ENCODE measurements around the gene CALB2. TPM values are rescaled to one million over a fixed set of nuclear protein-coding genes. Genes with fewer than 3 reads are reported as not detected.

CALB2 gene
- total and polyA plus RNA-seq, 2 of the 8 experiments (the other 6 are each of a cell fraction or from before 2014, with no cell fraction given) = 1.9 to 2.6 TPM

DNA sequence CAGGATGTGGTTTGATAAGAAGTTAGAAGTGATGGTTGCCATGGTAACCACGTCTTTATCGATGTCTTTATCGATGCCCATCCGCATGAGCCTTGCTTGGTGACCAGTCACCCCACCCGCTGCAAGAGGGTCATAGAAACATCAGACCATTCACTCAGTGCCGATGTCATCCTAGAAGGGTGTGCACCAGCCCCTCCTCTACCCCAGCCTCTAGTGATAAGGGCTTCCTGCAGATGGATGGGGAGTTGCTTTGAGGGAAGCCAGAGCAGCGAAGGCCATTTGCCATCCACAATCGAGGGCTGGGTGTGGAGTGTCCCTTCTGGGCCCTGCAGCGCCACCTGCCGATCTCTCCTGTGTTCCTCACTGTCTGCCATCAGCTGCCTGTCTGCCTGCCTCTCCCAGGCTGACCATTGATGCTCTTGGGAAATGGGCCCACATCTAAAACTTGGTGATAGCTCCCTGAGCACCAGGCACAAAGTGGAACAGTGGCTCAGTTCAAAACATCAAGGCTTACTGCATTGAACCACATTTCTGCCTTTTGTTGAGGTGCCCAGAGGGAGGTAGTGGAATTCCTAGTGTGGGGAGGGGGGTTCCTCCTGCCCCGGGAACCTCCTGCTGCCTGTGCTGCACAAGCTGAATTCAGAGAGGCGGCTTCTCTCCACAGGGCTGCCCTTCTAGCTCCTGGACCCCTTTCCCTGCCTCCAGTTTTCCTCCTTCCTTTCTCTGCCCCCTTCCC, 8.9 kb downstream of the CALB2 start (continued):
- TF ChIP-seq, protein P1, sequence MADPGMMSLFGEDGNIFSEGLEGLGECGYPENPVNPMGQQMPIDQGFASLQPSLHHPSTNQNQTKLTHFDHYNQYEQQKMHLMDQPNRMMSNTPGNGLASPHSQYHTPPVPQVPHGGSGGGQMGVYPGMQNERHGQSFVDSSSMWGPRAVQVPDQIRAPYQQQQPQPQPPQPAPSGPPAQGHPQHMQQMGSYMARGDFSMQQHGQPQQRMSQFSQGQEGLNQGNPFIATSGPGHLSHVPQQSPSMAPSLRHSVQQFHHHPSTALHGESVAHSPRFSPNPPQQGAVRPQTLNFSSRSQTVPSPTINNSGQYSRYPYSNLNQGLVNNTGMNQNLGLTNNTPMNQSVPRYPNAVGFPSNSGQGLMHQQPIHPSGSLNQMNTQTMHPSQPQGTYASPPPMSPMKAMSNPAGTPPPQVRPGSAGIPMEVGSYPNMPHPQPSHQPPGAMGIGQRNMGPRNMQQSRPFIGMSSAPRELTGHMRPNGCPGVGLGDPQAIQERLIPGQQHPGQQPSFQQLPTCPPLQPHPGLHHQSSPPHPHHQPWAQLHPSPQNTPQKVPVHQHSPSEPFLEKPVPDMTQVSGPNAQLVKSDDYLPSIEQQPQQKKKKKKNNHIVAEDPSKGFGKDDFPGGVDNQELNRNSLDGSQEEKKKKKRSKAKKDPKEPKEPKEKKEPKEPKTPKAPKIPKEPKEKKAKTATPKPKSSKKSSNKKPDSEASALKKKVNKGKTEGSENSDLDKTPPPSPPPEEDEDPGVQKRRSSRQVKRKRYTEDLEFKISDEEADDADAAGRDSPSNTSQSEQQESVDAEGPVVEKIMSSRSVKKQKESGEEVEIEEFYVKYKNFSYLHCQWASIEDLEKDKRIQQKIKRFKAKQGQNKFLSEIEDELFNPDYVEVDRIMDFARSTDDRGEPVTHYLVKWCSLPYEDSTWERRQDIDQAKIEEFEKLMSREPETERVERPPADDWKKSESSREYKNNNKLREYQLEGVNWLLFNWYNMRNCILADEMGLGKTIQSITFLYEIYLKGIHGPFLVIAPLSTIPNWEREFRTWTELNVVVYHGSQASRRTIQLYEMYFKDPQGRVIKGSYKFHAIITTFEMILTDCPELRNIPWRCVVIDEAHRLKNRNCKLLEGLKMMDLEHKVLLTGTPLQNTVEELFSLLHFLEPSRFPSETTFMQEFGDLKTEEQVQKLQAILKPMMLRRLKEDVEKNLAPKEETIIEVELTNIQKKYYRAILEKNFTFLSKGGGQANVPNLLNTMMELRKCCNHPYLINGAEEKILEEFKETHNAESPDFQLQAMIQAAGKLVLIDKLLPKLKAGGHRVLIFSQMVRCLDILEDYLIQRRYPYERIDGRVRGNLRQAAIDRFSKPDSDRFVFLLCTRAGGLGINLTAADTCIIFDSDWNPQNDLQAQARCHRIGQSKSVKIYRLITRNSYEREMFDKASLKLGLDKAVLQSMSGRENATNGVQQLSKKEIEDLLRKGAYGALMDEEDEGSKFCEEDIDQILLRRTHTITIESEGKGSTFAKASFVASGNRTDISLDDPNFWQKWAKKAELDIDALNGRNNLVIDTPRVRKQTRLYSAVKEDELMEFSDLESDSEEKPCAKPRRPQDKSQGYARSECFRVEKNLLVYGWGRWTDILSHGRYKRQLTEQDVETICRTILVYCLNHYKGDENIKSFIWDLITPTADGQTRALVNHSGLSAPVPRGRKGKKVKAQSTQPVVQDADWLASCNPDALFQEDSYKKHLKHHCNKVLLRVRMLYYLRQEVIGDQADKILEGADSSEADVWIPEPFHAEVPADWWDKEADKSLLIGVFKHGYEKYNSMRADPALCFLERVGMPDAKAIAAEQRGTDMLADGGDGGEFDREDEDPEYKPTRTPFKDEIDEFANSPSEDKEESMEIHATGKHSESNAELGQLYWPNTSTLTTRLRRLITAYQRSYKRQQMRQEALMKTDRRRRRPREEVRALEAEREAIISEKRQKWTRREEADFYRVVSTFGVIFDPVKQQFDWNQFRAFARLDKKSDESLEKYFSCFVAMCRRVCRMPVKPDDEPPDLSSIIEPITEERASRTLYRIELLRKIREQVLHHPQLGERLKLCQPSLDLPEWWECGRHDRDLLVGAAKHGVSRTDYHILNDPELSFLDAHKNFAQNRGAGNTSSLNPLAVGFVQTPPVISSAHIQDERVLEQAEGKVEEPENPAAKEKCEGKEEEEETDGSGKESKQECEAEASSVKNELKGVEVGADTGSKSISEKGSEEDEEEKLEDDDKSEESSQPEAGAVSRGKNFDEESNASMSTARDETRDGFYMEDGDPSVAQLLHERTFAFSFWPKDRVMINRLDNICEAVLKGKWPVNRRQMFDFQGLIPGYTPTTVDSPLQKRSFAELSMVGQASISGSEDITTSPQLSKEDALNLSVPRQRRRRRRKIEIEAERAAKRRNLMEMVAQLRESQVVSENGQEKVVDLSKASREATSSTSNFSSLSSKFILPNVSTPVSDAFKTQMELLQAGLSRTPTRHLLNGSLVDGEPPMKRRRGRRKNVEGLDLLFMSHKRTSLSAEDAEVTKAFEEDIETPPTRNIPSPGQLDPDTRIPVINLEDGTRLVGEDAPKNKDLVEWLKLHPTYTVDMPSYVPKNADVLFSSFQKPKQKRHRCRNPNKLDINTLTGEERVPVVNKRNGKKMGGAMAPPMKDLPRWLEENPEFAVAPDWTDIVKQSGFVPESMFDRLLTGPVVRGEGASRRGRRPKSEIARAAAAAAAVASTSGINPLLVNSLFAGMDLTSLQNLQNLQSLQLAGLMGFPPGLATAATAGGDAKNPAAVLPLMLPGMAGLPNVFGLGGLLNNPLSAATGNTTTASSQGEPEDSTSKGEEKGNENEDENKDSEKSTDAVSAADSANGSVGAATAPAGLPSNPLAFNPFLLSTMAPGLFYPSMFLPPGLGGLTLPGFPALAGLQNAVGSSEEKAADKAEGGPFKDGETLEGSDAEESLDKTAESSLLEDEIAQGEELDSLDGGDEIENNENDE (IDR thresholded peaks at IDR 0.05; ENCODE audit: insufficient replicate concordance, low read length) = no peak
- TF ChIP-seq, protein P2, sequence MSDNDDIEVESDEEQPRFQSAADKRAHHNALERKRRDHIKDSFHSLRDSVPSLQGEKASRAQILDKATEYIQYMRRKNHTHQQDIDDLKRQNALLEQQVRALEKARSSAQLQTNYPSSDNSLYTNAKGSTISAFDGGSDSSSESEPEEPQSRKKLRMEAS (IDR thresholded peaks at IDR 0.05) = 0 out of 2 replicates have a peak, but pooled peaks have one; percentile 19
- TF ChIP-seq CREB1 (IDR thresholded peaks at IDR 0.05) (peak; percentile 34; the same call in 1 of the 2 replicates), JUN (IDR thresholded peaks at IDR 0.05; ENCODE audit: low read depth, low read length) (no peak), BACH1 (IDR thresholded peaks at IDR 0.05; ENCODE audit: low read length) (no peak), RFX5 (IDR thresholded peaks at IDR 0.05; ENCODE audit: borderline replicate concordance, low read depth, low read length) (no peak), TCF12 (IDR thresholded peaks at IDR 0.05; ENCODE audit: low read depth, low read length) (no peak), RAD21 (IDR thresholded peaks at IDR 0.05 in 1 of 2, conservative IDR thresholded peaks at IDR 0.05 in 1 of 2; ENCODE audit: low read depth in 2 of 2, low read length in 2 of 2) (peak; percentile 76 to 81), TAF1 (IDR thresholded peaks at IDR 0.05; ENCODE audit: low read depth, low read length) (no peak), CBX5 (IDR thresholded peaks at IDR 0.05; ENCODE audit: low read depth, low read length) (no peak)

All from H1 (cell line).